ENCODE measurements around the gene LPAR6.

LPAR6 gene

GRCh38 chr13:48414501-48414900 is 1.6 kb upstream of the LPAR6 start:
- TF ChIP-seq EZH2phosphoT487 (conservative IDR thresholded peaks at IDR 0.05; ENCODE audit: low read length) (no peak), CTCF (IDR thresholded peaks at IDR 0.05; ENCODE audit: insufficient read depth, low read length, poor library complexity, severe bottlenecking) (no peak)
- H2AFZ ChIP-seq (ENCODE audit: low read depth, low read length, severe bottlenecking), result no peak overlapping the region
- H3K9ac ChIP-seq (ENCODE audit: low read length), result no peak overlapping the region
- H3K4me3 ChIP-seq (ENCODE audit: insufficient read depth, low read length, poor library complexity, severe bottlenecking), result no peak overlapping the region
- peaks cover 27% of the 10 kb centered on the region for H3K36me3 ChIP-seq (ENCODE audit: low read length)
- H3K9me2 ChIP-seq (replicated peaks; ENCODE audit: insufficient read depth, low read length), result no peaks in the 10 kb centered on the region
- no peak overlapping the region for H3K4me2 ChIP-seq (ENCODE audit: low read depth, low read length, poor library complexity, severe bottlenecking)
- no peaks in the 10 kb centered on the region for H3F3A ChIP-seq (ENCODE audit: insufficient read depth)
- no peaks in the 10 kb centered on the region for H3K79me2 ChIP-seq (ENCODE audit: insufficient read depth, low read length)
- no peaks in the 10 kb centered on the region for H4K20me1 ChIP-seq (ENCODE audit: low read depth, low read length)
- no peaks in the 10 kb centered on the region for H3K9me3 ChIP-seq (ENCODE audit: insufficient read depth, low read length)
- no peaks in the 10 kb centered on the region for H3K27me3 ChIP-seq (ENCODE audit: low read length)
- H3K27ac ChIP-seq (ENCODE audit: low read depth, low read length), result no peak overlapping the region

- no peak overlapping the region for H3K4me3 ChIP-seq (ENCODE audit: insufficient read depth, low read length, poor library complexity, severe bottlenecking)
- no peak overlapping the region for H3K4me2 ChIP-seq (ENCODE audit: low read depth, low read length, poor library complexity, severe bottlenecking)
- H4K20me1 ChIP-seq (ENCODE audit: low read depth, low read length), result no peaks in the 10 kb centered on the region
- no peak overlapping the region for H2AFZ ChIP-seq (ENCODE audit: low read depth, low read length, severe bottlenecking)
- no peaks in the 10 kb centered on the region for H3K27me3 ChIP-seq (ENCODE audit: low read length)
- no peaks in the 10 kb centered on the region for H3F3A ChIP-seq (ENCODE audit: insufficient read depth)
- no peaks in the 10 kb centered on the region for H3K9me3 ChIP-seq (ENCODE audit: insufficient read depth, low read length)
- H3K9me2 ChIP-seq (replicated peaks; ENCODE audit: insufficient read depth, low read length), result no peaks in the 10 kb centered on the region
- peaks cover 28% of the 10 kb centered on the region for H3K36me3 ChIP-seq (ENCODE audit: low read length)
- TF ChIP-seq EZH2phosphoT487 (conservative IDR thresholded peaks at IDR 0.05; ENCODE audit: low read length) (no peak), CTCF (IDR thresholded peaks at IDR 0.05; ENCODE audit: insufficient read depth, low read length, poor library complexity, severe bottlenecking) (no peak)
- H3K9ac ChIP-seq (ENCODE audit: low read length), result no peak overlapping the region
- H3K27ac ChIP-seq (ENCODE audit: low read depth, low read length), result no peak overlapping the region
- no peaks in the 10 kb centered on the region for H3K79me2 ChIP-seq (ENCODE audit: insufficient read depth, low read length)
Measured at GRCh38 chr13:48411841-48412531, 927 bp downstream of the LPAR6 start.

GRCh38 chr13:48411147-48411794 is 1.6 kb downstream of the LPAR6 start:
- no peak overlapping the region for H3K27ac ChIP-seq (ENCODE audit: low read depth, low read length)
- H3K27me3 ChIP-seq (ENCODE audit: low read length), result no peaks in the 10 kb centered on the region
- no peak overlapping the region for H3K4me3 ChIP-seq (ENCODE audit: insufficient read depth, low read length, poor library complexity, severe bottlenecking)
- H3K4me2 ChIP-seq (ENCODE audit: low read depth, low read length, poor library complexity, severe bottlenecking), result no peak overlapping the region
- H3K9ac ChIP-seq (ENCODE audit: low read length), result no peak overlapping the region
- H4K20me1 ChIP-seq (ENCODE audit: low read depth, low read length), result no peaks in the 10 kb centered on the region
- no peak overlapping the region for H2AFZ ChIP-seq (ENCODE audit: low read depth, low read length, severe bottlenecking)
- peaks cover 30% of the 10 kb centered on the region for H3K36me3 ChIP-seq (ENCODE audit: low read length)
- H3K9me3 ChIP-seq (ENCODE audit: insufficient read depth, low read length), result no peaks in the 10 kb centered on the region
- no peak for TF ChIP-seq CTCF (IDR thresholded peaks at IDR 0.05; ENCODE audit: insufficient read depth, low read length, poor library complexity, severe bottlenecking)
- TF ChIP-seq EZH2phosphoT487 (conservative IDR thresholded peaks at IDR 0.05; ENCODE audit: low read length), result no peak
- no peaks in the 10 kb centered on the region for H3F3A ChIP-seq (ENCODE audit: insufficient read depth)
- no peaks in the 10 kb centered on the region for H3K79me2 ChIP-seq (ENCODE audit: insufficient read depth, low read length)
- H3K9me2 ChIP-seq (replicated peaks; ENCODE audit: insufficient read depth, low read length), result no peaks in the 10 kb centered on the region

Data from SU-DHL-6 (cell line).